GM10248 (cell line): ENCODE measurements around the gene TUSC1.

Experiments used
- CTCF ChIA-PET: fragments of 300-600 bp; sonication (Branson Sonifier 250); formaldehyde crosslinking; extraction: SDS; loops from one replicate; lab custom pipeline; 2021; ENCODE audit warnings: antibody characterized with exemption; lab: Yijun Ruan, JAX
- POLR2A ChIA-PET: fragments of 350-650 bp; sonication (Branson Sonifier 250); formaldehyde crosslinking; extraction: SDS; loops from one replicate; lab custom pipeline; 2020; ENCODE audit warnings: antibody characterized with exemption; lab: Yijun Ruan, JAX
- DNase-seq: peaks from one replicate; pipeline ENCODE4 v3.0.0; 2012; ENCODE audit errors: extremely low spot score
- CTCF ChIP-seq: IDR thresholded peaks from 2 replicates; pipeline ENCODE4 v1.5.1; 2012; ENCODE audit warnings: mild to moderate bottlenecking, low read depth; ENCODE audit errors: extremely low read depth, missing control alignments, control extremely low read depth

TUSC1 gene

GRCh38 chr9:25629231-25629630 is 49.0 kb downstream of the TUSC1 start:
- POLR2A ChIA-PET, result no interaction called here
- no peak for DNase-seq
- CTCF ChIA-PET, result interaction anchor here (1.3 kb wide), 1 partner anchor 28 kb away, joined by 4 read pairs; no protein-coding TSS in a partner anchor
- TF ChIP-seq CTCF, result no peak
